Neuronal stem cell (in vitro differentiated cells): ENCODE data around the gene DDX1.

Source experiments
- DNase-seq: peaks from one replicate; pipeline ENCODE4 v3.0.0-alpha.2; 2013; ENCODE audit warnings: low spot score
- H2AFZ ChIP-seq: one replicate; pipeline ENCODE4 v1.6.1; 2013; ENCODE audit warnings: mild to moderate bottlenecking, low read length, inconsistent platforms
- H2AK5ac ChIP-seq: 2 replicates; pipeline ENCODE4 v1.6.1; 2013; ENCODE audit warnings: low read depth, mild to moderate bottlenecking, inconsistent platforms, low read length, moderate library complexity, mixed read lengths
- H2BK120ac ChIP-seq: 2 replicates; pipeline ENCODE4 v1.6.1; 2013; ENCODE audit warnings: low read depth, mild to moderate bottlenecking, inconsistent platforms, low read length, moderate library complexity, mixed read lengths
- H2BK12ac ChIP-seq: one replicate; pipeline ENCODE4 v1.6.1; 2013; ENCODE audit warnings: low read length, inconsistent platforms
- H2BK15ac ChIP-seq: 2 replicates; pipeline ENCODE4 v1.6.1; 2013; ENCODE audit warnings: mild to moderate bottlenecking, low read length, inconsistent platforms, mixed read lengths
- H2BK5ac ChIP-seq: one replicate; pipeline ENCODE4 v1.6.1; 2013; ENCODE audit warnings: inconsistent platforms, mild to moderate bottlenecking, low read length, moderate library complexity
- H3K14ac ChIP-seq: one replicate; pipeline ENCODE4 v1.6.1; 2013; ENCODE audit warnings: low read length, inconsistent platforms
- H3K18ac ChIP-seq: 2 replicates; pipeline ENCODE4 v1.6.1; 2013; ENCODE audit warnings: low read length, inconsistent platforms
- H3K23ac ChIP-seq: 2 replicates; pipeline ENCODE4 v1.6.1; 2013; ENCODE audit warnings: low read depth, mild to moderate bottlenecking, mixed read lengths, low read length, inconsistent platforms; ENCODE audit not compliant: poor library complexity
- H3K27ac ChIP-seq: replicated peaks from 3 replicates; pipeline ENCODE4 v1.5.1; 2013; ENCODE audit warnings: low read length, inconsistent platforms
- H3K27me3 ChIP-seq, 3 experiments: 2 replicates each; pipeline ENCODE4 v1.6.1; 2013; ENCODE audit warnings: low read length in 3 of 3, mild to moderate bottlenecking in 2 of 3, inconsistent platforms in 1 of 3, low read depth in 1 of 3, mixed read lengths in 1 of 3, moderate library complexity in 1 of 3; ENCODE audit not compliant: control insufficient read depth in 3 of 3, insufficient read depth in 3 of 3
- H3K36me3 ChIP-seq, 2 donors: replicated peaks in 1 of 2; 2 replicates each; pipeline ENCODE4 v1.6.1; 2013; ENCODE audit warnings: low read length in 2 of 2; ENCODE audit not compliant: control insufficient read depth in 2 of 2, insufficient read depth in 2 of 2
- H3K4ac ChIP-seq: 2 replicates; pipeline ENCODE4 v1.6.1; 2013; ENCODE audit warnings: inconsistent platforms, mild to moderate bottlenecking, low read length, moderate library complexity
- H3K4me1 ChIP-seq, 2 donors: 1 replicate in 1 of 2; 2 replicates in 1 of 2; pipeline ENCODE4 v1.6.1; 2013; ENCODE audit warnings: low read length in 2 of 2, low read depth in 1 of 2; ENCODE audit not compliant: control insufficient read depth in 2 of 2, insufficient read depth in 1 of 2
- H3K4me2 ChIP-seq: one replicate; pipeline ENCODE4 v1.6.1; 2013; ENCODE audit warnings: mild to moderate bottlenecking, low read length, inconsistent platforms; ENCODE audit not compliant: insufficient read depth, poor library complexity, severe bottlenecking
- H3K4me3 ChIP-seq, 2 donors: 2 replicates each; pipeline ENCODE4 v1.5.1; 2013; ENCODE audit warnings: low read length in 2 of 2, mild to moderate bottlenecking in 2 of 2, inconsistent platforms in 1 of 2, moderate library complexity in 1 of 2
- H3K79me1 ChIP-seq: one replicate; pipeline ENCODE4 v1.6.1; 2013; ENCODE audit warnings: low read depth, mild to moderate bottlenecking, inconsistent platforms, low read length, moderate library complexity
- H3K9ac ChIP-seq: one replicate; pipeline ENCODE4 v1.6.1; 2013; ENCODE audit warnings: mild to moderate bottlenecking, low read depth, low read length, inconsistent platforms; ENCODE audit not compliant: poor library complexity
- H3K9me3 ChIP-seq, 2 donors: replicated peaks in 1 of 2; 2 replicates each; pipeline versions ENCODE3 to v1.6.1; 2013; ENCODE audit warnings: low read length in 2 of 2, mild to moderate bottlenecking in 2 of 2, inconsistent platforms in 1 of 2, low read depth in 1 of 2, mixed read lengths in 1 of 2, moderate library complexity in 1 of 2; ENCODE audit not compliant: control insufficient read depth in 2 of 2, insufficient read depth in 1 of 2
- H4K8ac ChIP-seq: one replicate; pipeline ENCODE4 v1.6.1; 2013; ENCODE audit warnings: low read depth, mild to moderate bottlenecking, inconsistent platforms, low read length, moderate library complexity
- H4K91ac ChIP-seq: one replicate; pipeline ENCODE4 v1.6.1; 2013; ENCODE audit warnings: low read length, low read depth, mild to moderate bottlenecking, inconsistent platforms; ENCODE audit not compliant: poor library complexity
- WGBS, 2 donors: extraction: QIAGEN DNeasy Blood & Tissue Kit; methylation state at CpG; one replicate each; pipeline ENCODE4 v1.1.7; 2013; ENCODE audit warnings: missing lambda C conversion rate in 2 of 2, mixed read lengths in 1 of 2; ENCODE audit not compliant: insufficient read length in 2 of 2, insufficient replicate concordance in 1 of 2; ENCODE audit errors: extremely low coverage in 2 of 2; 5-methylcytosine and 5-hydroxymethylcytosine counted together

Gene DDX1

DNA sequence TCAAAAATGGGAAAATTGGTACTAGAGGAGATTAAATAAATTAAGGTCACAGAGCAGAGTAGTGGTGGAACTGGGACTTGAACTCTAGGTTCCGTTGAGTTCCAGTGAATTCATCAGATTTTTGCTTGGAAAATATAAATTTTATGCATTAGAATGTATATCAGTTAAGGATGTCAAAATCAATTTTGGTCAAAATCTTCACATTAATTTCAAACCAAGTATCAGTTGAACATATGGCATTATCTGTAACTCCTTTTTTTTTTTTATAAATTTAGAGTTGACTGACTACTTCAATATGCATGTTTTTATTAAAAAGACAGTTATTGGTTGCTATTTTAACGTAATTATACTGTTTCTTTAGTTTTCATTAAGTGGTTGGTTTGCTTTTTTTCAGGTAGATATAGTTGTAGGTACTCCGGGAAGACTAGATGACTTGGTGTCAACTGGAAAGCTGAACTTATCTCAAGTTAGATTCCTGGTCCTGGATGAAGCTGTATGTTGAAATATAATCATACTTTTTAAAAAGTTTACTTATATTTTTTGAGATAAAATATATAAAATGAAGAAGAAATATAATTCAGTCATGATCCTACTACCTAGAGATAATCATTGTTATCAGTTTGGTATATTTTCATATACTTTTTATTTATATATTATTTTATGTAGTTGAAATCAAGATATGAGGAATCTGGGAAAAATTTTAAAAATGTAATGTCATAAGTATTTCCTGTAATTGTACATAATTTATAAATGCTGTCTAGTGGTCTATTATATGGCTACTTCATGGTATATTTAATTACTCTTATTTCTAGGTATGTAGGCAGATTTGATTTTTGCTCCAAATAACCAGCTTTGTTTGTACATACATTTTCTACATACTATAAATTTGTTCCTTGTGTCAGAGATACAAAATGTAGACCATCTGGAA, 25.4 kb downstream of the DDX1 start:
- Histone ChIP-seq H3K36me3 (peaks cover 16 to 91% of the 10 kb centered on the region in 2 donors), H2BK12ac (no peak overlapping the region), H4K8ac (no peak overlapping the region), H3K4ac (no peak overlapping the region), H3K4me1 (no peaks in the 10 kb centered on the region), H2BK15ac (no peak overlapping the region), H3K4me3 (no peak overlapping the region), H3K18ac (no peak overlapping the region), H3K9me3 (peaks cover 0 to 6% of the 10 kb centered on the region in 2 donors), H3K27ac (no peak overlapping the region), H2BK5ac (no peak overlapping the region), H2BK120ac (no peak overlapping the region), H3K27me3 (no peaks in the 10 kb centered on the region), H3K23ac (no peak overlapping the region), H3K79me1 (peaks cover 3% of the 10 kb centered on the region), H3K14ac (no peak overlapping the region), H3K9ac (no peak overlapping the region), H3K4me2 (no peak overlapping the region), H2AK5ac (no peak overlapping the region), H4K91ac (no peak overlapping the region), H2AFZ (no peak overlapping the region)
- DNase-seq: no peak
- WGBS, 2 donors: no CpG with 5 or more reads among the region's 3 CpGs

DNA sequence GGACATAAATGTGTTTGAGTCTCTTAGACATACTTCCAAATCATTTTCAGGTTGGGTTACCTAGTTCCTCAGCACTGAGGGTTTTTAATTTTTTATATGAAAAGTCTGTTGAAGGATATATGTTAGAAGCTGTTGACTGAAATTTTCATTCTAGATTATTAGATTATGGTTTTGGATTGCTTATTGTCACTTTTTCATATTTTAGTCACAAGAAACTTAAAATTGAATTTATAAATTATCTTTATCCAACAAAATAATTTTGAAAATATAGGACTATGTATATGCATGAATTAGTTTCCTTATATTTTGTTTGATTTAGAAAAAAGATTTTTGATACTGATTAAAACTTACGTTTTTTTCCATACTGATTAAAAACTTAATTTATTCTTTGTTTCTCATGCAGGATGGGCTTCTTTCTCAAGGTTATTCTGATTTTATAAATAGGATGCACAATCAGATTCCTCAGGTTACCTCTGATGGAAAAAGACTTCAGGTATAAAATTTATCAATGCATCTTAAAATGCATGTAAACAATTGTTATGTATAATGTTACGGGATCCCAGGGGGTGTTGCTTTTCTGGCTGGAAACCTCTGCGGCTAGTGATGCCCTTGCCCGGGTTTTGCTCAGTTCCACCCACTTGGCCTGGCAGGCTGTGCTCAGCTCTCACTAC, 26.2 kb downstream of the DDX1 start:
- H3K23ac ChIP-seq: no peak overlapping the region
- H2AFZ ChIP-seq: no peak overlapping the region
- H3K14ac ChIP-seq: no peak overlapping the region
- no CpG with 5 or more reads among the region's 4 CpGs for WGBS, 2 donors
- no peak for DNase-seq
- H2BK5ac ChIP-seq: no peak overlapping the region
- H3K27me3 ChIP-seq: no peaks in the 10 kb centered on the region
- H4K8ac ChIP-seq: no peak overlapping the region
- peaks cover 0 to 6% of the 10 kb centered on the region in 2 donors for H3K9me3 ChIP-seq
- H3K18ac ChIP-seq: no peak overlapping the region
- H4K91ac ChIP-seq: no peak overlapping the region
- no peak overlapping the region for H3K27ac ChIP-seq
- no peak overlapping the region for H3K4ac ChIP-seq
- H3K4me3 ChIP-seq: no peak overlapping the region
- no peak overlapping the region for H2BK12ac ChIP-seq
- H2AK5ac ChIP-seq: no peak overlapping the region
- no peak overlapping the region for H2BK15ac ChIP-seq
- H3K36me3 ChIP-seq: peaks cover 17 to 97% of the 10 kb centered on the region in 2 donors
- no peak overlapping the region for H2BK120ac ChIP-seq
- no peak overlapping the region for H3K4me2 ChIP-seq
- peaks cover 3% of the 10 kb centered on the region for H3K79me1 ChIP-seq
- no peaks in the 10 kb centered on the region for H3K4me1 ChIP-seq
- peak overlapping the region; percentile 77 for H3K9ac ChIP-seq

DNA sequence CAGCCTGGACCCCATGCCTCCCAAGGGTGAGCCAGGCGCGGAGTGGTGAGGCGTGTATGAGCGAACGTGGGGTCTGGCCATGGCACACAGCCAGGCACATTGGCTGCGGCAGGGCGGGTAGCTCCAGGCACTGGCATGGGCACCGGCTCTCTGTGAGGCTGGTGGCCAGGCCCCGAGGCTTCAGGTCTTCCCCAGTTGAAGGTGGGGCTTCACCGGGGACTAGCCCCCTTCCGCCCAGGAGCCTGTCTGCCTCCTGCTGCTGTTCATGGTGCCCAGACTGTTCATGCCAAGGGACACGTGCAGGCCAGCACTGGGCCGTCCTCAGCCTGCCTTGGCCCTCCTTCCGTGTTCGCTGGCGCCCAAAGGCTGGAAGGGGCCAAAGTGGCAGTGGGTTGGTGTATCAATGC, 26.8 kb downstream of the DDX1 start:
- H2BK15ac ChIP-seq: no peak overlapping the region
- peaks cover 3% of the 10 kb centered on the region for H3K79me1 ChIP-seq
- peaks cover 0 to 1% of the 10 kb centered on the region in 2 donors for H3K9me3 ChIP-seq
- no CpG with 5 or more reads among the region's 16 CpGs for WGBS, 2 donors
- no peak overlapping the region for H4K91ac ChIP-seq
- H2BK5ac ChIP-seq: no peak overlapping the region
- no peak overlapping the region for H2AFZ ChIP-seq
- H2BK120ac ChIP-seq: no peak overlapping the region
- no peak overlapping the region for H3K23ac ChIP-seq
- H2BK12ac ChIP-seq: no peak overlapping the region
- H2AK5ac ChIP-seq: no peak overlapping the region
- H3K9ac ChIP-seq: peak overlapping the region; percentile 77
- H3K36me3 ChIP-seq: peaks cover 15 to 97% of the 10 kb centered on the region in 2 donors
- no peaks in the 10 kb centered on the region for H3K4me1 ChIP-seq
- no peak overlapping the region for H3K4ac ChIP-seq
- no peak overlapping the region for H3K4me3 ChIP-seq
- H3K14ac ChIP-seq: no peak overlapping the region
- no peak for DNase-seq
- no peaks in the 10 kb centered on the region for H3K27me3 ChIP-seq
- no peak overlapping the region for H3K27ac ChIP-seq
- H4K8ac ChIP-seq: no peak overlapping the region
- no peak overlapping the region for H3K18ac ChIP-seq
- H3K4me2 ChIP-seq: no peak overlapping the region

DNA sequence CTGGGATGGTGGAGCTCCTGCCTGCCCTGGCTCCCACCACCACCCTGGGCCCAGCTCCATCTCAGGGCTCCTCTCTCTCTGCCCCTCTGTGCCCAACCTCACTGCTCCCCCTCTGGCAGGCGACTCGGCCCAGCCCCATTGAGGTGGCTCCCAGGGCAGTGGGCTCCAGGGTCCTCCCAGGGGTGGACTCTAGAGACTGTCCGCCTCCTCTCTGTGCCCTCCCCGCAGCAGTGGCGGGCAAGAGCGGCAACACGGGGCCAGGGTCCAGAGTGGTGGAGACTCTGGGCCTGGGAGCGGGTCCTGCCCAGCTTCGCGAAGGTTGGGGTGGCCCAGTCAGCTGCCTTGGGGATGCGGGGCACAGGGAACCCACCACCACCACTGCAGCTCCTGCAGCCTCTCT, 27.4 kb downstream of the DDX1 start:
- Histone ChIP-seq H3K23ac (peak overlapping the region; percentile 52), H3K36me3 (peaks cover 13 to 97% of the 10 kb centered on the region in 2 donors), H2BK120ac (no peak overlapping the region), H3K4me3 (no peak overlapping the region), H3K79me1 (peaks cover 3% of the 10 kb centered on the region), H3K9me3 (no peaks in the 10 kb centered on the region), H3K9ac (no peak overlapping the region), H2AK5ac (no peak overlapping the region), H2BK12ac (no peak overlapping the region), H2BK15ac (no peak overlapping the region), H3K4ac (no peak overlapping the region), H3K27ac (no peak overlapping the region), H4K8ac (peak overlapping the region; percentile 52), H3K18ac (peak overlapping the region; percentile 44), H3K14ac (no peak overlapping the region), H3K27me3 (no peaks in the 10 kb centered on the region), H3K4me1 (no peaks in the 10 kb centered on the region), H3K4me2 (no peak overlapping the region), H2BK5ac (no peak overlapping the region), H4K91ac (no peak overlapping the region), H2AFZ (no peak overlapping the region)
- DNase-seq: no peak
- no CpG with 5 or more reads among the region's 11 CpGs for WGBS, 2 donors
